SK-N-SH (cell line): ENCODE measurements around the gene IRF2.

Experiments used
- CTCF ChIP-seq: fragments of 200-600 bp; sonication (generic); IDR thresholded peaks from 2 replicates; pipeline ENCODE4 v1.6.1; 2017; ENCODE audit warnings: antibody characterized with exemption, mild to moderate bottlenecking, moderate library complexity
- POLR2AphosphoS5 ChIP-seq: IDR thresholded peaks from 2 replicates; pipeline ENCODE4 v1.6.1; 2012; ENCODE audit warnings: low read depth, low read length
- TEAD4 ChIP-seq: IDR thresholded peaks from 2 replicates; pipeline ENCODE4 v1.4.0; 2012; ENCODE audit warnings: mild to moderate bottlenecking, borderline replicate concordance; ENCODE audit not compliant: insufficient read depth
- TF ChIP-seq, protein P1 (sequence below): IDR thresholded peaks from 2 replicates; pipeline ENCODE4 v1.4.0; 2012; ENCODE audit warnings: low read depth, borderline replicate concordance
- TF ChIP-seq, protein P2 (sequence below): IDR thresholded peaks from 2 replicates; pipeline ENCODE4 v1.4.0; 2012; ENCODE audit warnings: low read depth, borderline replicate concordance

GRCh38 chr4:184459413-184459812 is 14.9 kb downstream of the IRF2 start:
- TF ChIP-seq, protein P1, sequence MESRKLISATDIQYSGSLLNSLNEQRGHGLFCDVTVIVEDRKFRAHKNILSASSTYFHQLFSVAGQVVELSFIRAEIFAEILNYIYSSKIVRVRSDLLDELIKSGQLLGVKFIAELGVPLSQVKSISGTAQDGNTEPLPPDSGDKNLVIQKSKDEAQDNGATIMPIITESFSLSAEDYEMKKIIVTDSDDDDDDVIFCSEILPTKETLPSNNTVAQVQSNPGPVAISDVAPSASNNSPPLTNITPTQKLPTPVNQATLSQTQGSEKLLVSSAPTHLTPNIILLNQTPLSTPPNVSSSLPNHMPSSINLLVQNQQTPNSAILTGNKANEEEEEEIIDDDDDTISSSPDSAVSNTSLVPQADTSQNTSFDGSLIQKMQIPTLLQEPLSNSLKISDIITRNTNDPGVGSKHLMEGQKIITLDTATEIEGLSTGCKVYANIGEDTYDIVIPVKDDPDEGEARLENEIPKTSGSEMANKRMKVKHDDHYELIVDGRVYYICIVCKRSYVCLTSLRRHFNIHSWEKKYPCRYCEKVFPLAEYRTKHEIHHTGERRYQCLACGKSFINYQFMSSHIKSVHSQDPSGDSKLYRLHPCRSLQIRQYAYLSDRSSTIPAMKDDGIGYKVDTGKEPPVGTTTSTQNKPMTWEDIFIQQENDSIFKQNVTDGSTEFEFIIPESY: no peak
- TF ChIP-seq CTCF: no peak
- TF ChIP-seq, protein P2, sequence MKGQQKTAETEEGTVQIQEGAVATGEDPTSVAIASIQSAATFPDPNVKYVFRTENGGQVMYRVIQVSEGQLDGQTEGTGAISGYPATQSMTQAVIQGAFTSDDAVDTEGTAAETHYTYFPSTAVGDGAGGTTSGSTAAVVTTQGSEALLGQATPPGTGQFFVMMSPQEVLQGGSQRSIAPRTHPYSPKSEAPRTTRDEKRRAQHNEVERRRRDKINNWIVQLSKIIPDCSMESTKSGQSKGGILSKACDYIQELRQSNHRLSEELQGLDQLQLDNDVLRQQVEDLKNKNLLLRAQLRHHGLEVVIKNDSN: no peak
- TF ChIP-seq TEAD4: no peak
- TF ChIP-seq POLR2AphosphoS5: no peak
